Activated CD8-positive, alpha-beta memory T cell treated with anti-CD3 and anti-CD28 coated beads, Interleukin-2, amount 50 U/mL, for 24 hours (primary cell): Measurements from ENCODE around the gene RPLP2.

Experiments used
- DNase-seq: peaks from one replicate; pipeline ENCODE4 v3.0.0-alpha.2; 2020; ENCODE audit errors: extremely low read depth

RPLP2 gene

DNA sequence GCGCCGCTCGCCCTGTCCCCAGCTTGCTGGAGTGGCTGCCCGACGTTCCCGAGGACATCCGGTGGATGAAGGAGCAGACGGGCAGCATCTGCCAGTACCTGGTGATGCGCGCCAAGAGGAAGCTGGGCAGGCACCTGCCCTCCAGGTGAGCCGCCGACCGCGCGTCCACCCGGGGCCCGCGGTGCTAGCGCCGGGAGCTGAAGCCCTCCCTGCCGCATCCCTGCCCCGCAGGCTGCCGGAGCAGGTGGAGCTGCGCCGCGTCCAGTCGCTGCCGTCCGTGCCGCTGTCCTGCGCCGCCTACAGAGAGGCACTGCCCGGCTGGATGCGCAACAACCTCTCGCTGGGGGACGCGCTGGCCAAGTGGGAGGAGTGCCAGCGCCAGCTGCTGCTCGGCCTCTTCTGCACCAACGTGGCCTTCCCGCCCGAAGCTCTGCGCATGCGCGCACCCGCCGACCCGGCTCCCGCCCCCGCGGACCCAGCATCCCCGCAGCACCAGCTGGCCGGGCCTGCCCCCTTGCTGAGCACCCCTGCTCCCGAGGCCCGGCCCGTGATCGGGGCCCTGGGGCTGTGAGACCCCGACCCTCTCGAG is 14.6 kb downstream of the RPLP2 start:
- no peak for DNase-seq

DNA sequence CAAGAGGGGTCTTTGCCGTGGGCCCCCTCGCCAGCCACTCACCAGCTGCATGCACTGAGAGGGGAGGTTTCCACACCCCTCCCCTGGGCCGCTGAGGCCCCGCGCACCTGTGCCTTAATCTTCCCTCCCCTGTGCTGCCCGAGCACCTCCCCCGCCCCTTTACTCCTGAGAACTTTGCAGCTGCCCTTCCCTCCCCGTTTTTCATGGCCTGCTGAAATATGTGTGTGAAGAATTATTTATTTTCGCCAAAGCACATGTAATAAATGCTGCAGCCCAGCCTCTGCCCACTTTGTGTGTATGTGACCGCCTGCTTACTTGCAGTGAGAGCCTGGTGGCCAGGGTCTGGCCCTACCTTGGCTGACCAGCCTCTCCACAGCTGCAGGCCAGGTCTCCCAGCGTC is 15.2 kb downstream of the RPLP2 start:
- DNase-seq, result no peak

DNA sequence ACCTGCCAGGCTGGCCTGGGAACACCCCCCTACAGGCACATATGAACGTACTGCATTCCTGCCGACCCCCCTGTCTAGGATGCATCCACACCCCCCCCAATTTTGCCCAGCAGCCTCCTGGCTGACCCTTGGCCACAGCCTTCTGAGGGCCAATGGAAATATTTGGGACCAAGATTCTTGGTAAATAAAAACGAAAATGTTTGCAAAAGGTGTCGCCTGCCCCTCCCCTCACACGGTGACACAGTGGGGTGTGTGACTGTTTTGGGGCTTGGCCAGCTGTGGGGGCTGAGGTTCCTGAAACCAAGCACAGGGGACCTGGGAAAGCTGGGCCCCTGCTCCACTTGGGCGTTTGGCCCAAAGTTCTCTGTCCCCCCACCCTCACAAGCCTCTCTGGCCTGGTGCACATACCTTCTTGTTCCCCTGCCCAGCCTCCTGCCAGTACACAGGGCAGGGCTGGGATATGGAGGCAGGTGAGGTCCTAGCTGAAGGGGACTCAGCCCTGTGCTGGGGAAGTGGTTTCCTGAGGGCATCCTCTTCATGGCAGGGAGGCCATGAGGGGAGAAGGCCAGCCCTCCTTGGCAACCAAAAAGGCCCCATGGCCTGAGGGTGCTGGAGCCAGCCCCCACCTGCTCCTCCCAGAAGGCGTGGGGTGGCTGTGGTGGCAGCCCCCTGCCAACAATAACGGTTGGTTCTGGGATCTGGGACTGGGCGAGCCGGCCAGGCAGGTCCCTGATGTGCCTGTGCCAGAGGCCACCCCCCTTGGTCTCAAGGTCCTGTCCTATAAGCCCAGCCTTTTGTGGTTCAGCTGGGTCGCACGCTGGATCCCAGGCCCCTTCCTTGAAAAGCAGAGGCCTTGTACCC is 15.8 kb downstream of the RPLP2 start:
- DNase-seq, result no peak

DNA sequence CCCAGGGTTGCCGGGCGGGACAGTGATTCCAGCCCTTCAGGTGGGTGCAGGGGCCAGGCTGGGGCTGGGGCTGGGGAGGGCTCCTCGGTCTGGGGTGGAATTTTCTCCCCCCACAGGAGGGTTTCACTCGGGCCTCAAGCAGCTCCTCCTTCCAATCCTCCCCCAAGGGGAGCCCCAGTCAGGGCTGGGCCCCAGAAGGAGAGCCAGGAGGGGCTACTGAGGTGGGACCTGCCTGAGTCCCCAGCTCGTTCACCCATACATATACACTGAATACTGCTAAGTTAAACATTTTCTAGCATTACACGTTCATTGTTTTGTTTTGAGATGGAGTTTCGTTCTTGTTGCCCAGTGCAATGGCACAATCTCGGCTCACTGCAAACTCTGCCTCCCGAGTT is 16.5 kb downstream of the RPLP2 start:
- no peak for DNase-seq

DNA sequence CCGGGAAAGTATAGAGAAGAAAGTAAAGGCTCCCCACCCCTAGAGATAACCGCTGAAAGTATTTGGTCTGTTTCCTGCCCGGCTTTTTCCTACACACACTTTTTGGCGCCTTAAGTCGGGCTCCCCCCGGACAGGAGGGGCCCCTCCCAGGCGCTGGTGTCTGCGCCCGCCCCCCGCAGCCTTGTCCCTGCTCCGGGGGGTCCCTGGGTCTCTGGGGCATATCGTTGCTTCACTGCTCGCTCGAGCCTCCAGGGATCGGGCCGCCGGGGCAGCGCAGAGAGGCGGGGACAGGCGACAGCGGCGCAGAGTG is 17.0 kb downstream of the RPLP2 start:
- no peak for DNase-seq

DNA sequence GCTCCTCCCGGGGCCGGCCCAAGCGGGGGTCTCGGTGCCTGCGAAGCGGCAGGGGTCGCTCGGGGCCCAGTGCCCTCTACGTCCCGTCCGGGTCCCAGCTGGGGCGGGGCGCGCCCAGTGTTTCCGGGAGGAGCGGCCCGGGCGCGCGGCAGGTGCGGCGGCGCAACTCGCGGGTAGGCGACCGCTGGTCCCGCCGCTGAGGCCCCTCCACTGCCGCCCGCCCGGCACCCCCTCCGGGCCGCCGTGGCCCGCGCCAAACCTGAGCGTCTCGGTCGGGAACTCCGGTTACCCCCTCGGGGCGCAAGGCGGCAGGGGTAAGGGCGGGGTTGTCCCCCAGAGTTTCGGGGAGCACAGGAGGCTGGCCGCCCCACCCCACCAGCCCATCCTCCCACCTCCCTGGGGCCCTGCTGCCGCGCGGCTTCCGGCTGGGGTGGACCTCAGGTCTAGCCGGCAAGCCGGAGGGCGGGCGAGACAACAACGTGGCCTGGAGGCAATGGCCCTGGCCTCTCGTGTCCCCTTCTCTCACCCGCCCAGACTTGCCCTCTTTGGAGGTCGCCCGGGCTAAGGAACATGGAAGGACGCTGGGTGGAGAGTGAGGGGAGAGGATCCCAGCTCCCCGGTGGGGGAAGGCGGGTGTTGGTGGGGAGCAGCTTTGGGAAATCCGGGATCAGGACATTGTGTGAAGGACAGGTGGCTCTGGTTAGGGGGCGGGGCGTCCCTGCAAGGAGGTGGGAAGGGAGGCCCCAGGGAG is 17.6 kb downstream of the RPLP2 start:
- DNase-seq, result no peak

DNA sequence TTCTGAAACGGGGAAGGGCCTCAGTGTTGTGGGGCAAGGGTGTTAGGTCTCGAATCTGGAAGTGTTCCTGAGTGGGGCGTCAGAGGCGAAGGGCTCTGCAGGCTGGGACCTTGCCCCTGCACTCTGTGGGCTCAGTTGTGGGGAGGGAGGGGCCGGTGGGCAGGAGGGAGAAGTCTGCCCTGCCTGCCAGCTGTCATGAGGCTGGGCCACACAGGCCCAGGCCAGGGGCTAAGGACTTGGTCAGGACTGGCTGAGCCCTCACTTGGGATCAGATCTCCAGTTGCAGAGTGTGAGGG is 18.1 kb downstream of the RPLP2 start, which contains the start of gene CRACR2B:
Gene CRACR2B (plus strand): TSS at position 23 of the 296 bp plus-strand sequence. CDS start 689 bp downstream, outside the sequence.
- no peak for DNase-seq

DNA sequence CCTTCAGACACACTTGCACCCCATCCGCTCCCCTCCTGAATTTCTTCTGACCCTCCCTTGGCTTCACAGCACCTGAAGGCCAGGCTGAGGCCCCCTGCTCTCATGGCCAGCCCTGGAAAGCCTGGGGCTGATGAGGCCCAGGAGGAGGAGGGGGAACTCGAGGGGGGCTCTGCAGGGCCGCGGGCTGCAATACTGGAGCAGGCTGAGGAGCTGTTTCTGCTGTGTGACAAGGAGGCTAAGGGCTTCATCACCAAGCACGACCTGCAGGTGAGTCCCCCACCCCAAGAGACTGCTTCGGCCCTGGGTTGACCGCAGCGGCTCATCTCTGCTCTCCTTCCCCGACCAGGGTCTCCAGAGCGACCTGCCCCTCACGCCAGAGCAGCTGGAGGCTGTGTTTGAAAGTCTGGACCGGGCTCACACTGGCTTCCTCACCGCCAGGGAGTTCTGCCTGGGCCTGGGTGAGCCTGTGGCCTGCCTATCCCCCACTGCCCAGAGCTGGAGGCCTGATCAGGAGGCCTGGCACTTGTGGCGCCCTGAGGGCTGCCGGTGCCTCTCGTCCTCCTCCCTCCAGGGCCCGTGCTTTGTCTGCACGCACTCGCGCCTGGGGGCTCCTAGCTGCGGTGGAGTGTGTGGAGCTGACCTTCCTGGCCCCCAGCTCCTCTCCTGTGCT is 18.9 kb downstream of the RPLP2 start:
- DNase-seq, result no peak

DNA sequence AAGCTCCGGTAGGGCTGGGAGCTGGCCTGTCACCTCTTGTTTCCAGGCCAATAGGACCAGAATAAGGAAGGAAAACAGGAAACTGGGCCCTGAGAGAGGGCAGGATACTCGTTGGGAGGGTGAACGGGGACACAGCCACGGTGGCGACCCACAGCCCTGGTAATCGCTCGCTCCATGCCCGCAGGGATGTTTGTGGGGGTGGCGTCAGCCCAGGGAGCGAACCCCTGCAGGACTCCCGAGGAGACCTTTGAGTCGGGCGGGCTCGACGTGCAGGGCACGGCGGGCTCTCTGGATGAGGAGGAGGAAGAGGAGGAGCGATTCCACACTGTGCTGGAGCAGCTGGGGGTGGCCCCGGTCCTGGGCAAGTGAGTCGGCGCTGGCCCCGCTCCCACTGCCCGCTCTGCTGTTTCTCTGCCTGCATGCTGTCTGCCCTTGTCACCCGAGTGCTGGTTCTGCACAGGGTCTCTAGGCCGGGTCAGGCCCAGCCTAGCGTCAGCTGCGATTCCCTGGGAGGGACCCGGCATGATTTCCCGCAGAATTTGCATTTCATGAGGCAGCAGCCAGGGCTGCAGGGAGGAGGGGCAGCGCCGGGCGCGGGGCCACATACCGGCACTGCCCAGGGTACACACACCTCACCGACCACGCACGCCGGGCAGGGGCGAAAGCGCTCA is 19.5 kb downstream of the RPLP2 start:
- DNase-seq, result no peak

DNA sequence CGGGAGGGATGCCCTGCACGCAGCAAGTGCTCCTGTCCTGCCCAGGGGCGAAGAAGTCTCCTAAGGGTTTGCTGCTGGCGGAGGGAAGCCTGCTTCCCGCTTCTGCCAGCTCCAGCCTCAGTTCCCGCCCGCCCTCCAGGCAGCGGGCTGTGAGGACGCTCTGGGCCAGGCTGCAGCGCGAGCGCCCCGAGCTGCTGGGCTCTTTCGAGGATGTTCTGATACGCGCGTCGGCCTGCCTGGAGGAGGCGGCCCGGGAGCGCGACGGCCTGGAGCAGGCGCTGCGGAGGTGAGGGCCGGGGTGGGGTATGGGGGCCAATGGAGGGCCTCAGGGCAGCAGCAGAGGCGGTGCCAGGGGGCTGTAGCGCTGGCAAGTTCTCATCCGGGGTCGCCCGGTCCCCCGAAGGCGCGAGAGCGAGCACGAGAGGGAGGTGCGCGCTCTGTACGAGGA is 20.1 kb downstream of the RPLP2 start:
- DNase-seq, result no peak

DNA sequence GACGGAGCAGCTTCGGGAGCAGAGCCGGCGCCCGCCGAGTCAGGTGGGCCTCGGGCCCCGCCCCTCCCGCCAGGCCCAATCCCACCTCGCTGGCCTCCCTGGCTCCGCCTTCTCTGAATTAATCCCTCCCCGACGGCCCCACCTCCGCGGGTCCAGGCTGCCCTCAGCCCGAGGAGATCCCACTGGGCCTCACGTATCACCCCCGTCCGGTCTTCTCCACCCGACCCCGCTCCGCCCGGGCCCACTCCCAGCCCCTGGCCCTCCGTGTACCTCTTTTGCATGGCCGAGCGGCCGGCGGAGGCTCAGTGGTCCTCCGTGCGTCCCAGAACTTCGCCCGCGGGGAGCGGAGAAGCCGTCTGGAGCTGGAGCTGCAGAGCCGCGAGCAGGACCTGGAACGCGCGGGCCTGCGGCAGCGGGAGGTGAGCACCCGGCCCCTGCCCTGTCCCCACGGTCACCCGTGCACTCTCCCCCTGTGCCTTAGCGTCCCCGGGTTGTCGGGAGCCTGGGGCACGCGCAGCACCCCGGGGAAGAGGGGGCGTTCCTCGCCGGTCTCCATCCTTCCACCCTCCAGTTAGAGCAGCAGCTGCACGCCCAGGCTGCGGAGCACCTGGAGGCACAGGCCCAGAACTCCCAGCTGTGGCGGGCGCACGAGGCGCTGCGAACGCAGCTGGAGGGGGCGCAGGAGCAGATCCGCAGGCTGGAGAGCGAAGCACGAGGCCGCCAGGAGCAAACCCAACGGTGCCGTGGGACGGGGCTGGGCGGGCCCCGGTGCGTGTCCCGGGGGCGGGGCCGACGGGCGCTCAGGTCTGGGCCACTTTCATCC is 20.7 kb downstream of the RPLP2 start:
- no peak for DNase-seq

DNA sequence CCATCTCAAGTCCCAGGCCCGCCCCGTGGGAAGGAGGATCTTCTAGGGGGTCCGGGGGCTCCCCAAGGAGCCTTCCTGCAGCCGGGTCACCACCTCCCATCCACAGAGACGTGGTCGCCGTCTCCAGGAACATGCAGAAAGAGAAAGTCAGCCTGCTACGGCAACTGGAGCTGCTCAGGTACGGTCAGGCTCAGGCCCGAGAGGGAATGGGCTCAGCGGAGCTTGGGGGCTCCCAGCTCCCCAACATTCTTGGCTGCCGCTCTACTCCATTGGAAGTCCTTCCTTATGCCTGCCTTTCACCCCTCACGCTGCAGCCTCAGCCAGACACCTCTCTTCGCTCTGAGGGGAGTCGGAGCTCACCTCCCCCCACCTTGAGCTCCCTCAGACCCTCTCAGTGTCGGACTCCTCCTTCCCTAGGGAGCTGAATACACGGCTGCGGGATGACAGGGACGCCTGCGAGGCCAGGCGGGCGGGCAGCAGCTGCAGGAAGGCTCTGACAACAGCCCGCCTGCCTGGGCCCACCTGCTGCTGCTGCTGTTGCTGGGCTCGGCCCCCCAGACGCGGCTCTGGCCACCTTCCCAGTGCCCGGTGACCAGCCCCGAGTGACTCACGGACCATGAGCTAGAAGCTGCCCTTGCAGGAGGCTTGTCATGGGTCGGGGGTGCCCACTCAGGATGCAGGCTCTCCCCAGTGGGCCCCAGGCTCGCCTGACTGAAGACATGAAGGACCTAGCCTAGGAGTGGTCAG is 21.5 kb downstream of the RPLP2 start:
- no peak for DNase-seq

DNA sequence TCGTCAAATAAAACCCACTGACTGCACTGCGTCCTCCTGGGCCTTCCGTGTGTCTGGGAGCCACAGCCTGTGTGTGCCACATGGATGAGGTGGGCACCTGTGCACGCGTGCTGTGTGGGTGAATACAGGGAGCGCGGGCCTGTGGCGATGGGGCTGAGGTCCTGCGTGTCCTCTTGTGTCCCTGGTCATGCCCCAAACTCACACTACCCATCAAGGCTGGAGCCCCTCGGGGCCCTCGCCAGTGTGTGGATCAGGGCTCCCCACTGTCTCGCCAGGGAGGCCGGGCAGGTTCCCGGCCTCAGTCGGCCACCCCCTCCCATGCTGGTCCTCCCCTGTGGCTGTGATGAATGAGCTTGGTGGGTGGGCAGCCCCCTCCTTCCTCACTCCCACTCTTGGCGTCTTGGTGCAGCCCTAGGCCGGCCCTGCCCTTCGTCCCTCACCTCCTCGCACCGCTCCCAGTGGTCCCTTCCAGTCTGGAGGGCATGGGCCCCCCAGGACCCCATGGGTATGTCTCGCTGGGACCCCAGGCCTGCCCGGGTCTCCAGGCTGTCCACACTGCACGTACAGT is 22.3 kb downstream of the RPLP2 start:
- no peak for DNase-seq

DNA sequence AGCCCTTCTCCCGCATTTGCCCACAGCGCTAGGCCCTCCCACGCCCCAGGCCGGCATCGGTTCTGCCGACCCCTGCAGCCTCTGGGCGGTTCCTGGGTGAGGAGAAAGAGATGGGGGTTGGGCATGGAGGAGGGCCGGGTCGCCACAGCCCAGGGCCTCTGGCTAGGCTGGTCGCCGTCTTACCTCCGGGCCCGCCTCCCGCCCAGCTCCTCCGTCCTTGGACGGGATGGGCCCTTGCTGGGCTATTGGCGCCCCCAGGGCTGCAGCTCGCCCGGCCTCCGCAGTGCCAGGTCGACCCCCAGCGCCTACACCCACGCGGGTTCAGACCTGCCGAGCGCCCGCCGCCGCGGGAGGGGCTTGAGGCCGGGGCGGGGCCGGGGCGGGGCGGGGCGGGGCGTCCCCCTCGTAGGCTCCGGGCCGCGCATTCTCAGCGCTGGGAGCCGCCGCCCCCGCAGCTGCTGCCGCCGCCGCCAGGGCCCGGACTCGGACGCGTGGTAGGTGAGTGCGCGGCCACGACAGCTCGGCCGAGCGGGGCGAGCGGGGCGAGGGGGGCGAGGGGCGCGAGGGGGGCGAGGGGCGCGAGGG is 22.9 kb downstream of the RPLP2 start, which contains the start of gene CD151:
Gene CD151 (plus strand): TSS at position 424 of the 585 bp plus-strand sequence. CDS start 3,118 bp downstream, outside the sequence.
- no peak for DNase-seq

DNA sequence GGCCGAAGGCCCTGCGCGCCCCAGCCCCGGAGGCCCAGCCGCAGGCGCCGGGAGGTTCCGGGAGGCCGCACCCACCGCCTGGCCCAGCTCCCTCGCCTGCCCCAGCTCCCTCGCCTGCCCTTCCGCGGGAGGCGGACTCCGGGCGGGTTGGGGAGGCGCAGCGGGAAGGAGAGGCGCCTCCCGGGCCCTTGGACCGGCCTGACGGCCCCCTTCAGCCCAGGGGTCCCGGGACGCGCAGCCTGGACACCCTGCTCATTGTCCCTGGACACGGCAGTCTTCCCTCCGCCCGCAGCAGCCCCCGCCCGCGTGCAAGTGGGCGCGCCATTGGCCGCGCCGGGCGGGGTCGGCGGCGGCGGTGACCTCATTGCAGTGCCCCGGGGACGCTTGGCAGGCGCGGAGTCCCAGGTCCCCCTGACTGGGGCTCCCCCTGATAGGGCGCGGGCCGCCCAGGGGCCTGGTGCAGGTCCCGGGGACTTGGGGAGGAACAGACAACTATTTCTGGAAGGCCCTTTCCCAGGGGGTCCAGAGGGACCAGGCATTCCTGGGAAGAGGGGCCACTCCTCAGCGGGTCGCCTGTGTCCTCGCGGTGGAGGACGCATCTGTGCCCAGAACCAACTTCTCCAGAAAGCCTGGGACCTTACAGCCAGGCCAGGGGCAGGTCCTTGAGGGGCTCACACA is 23.5 kb downstream of the RPLP2 start:
- no peak for DNase-seq

DNA sequence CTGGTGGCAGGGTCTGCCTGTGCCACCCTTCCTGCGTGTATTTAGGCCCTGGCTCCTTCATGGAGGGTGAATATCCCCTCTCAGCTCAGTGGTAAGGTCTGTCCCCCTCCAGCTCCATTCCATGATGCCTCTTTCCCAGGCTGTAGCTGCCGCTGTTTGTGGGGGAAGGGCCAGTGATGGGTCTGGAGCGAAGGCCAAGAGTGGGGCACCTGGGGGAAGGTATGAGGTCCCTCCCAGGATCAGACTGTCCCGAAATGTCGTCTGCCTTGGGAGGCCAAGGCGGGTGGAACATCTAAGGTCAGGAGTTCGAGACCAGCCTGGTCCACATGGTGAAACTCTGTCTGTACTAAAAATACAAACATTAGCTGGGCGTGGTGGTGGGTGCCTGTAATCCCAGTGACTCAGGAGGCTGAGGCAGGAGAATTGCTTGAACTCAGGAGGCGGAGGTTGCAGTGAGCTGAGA is 24.1 kb downstream of the RPLP2 start:
- DNase-seq, result no peak

DNA sequence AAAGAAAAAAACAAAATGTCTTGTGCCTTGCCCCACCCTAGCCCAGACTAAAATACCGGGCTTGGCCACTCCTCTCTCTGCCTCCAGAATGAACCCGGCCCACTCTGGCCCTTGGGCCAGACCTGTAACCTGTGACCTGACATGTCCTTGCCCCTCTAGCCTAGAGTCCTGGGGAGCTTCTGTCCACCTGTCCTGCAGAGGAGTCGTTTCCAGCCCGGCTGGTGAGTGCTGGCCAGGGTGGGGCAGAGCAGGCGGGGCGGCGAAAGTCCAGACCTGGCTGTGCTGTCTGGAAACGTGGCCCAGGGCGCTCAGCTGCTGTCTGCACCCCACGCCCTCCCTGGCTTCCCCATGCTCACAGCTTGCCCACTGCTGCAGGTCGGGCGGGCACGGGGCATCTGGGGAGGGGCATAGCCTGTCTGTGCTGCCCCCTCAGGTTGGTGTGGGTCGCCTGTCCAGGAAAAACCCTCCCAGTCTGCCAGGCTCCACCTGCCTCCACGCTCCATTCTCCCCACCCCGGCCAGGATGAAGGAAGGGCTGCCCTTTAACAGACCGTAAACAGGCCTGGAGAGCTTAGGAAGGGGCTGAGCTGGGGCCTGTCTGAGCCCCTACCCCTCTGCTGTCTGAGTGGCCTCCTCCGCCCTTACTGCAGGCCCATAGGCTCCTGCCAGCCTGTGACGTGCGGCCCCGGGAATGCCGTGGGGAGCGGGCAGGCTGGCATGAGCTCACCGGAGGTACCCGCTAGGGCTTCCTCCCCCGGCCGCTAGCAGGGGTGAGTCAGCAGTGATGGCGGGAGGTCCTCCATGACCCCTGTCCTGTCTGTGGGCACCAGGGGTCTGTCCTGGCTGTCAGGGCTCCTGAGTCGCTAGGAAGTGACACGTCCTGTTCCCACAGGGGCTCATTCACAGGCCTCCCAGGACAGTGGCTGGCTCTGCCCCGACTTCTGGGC is 24.9 kb downstream of the RPLP2 start:
- no peak for DNase-seq

DNA sequence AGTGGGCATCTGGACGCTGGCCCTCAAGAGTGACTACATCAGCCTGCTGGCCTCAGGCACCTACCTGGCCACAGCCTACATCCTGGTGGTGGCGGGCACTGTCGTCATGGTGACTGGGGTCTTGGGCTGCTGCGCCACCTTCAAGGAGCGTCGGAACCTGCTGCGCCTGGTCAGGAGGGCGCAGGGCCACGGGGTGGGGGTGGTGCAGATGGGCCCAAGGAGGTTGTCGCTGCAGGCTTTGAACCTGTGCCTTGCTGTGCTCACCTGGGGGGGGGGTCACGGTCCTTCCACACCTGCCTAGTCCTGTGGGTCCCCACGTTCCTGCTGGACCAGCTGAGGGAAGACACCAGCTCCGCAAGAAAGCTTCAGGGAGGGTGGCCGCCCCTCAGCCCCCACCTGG is 26.5 kb downstream of the RPLP2 start:
- no peak for DNase-seq
